Nucleus accumbens (tissue), 56 donors: ENCODE measurements around the gene OR51A7.
"Not testable (repeated sequence)": the region's sequence is repeated elsewhere in the genome, so short reads cannot be mapped to it uniquely, and the experiment has no call there.

ENCODE experiments used
- DNase-seq, 56 donors: peaks; one replicate each; lab custom pipeline; 2025; lab: John Stamatoyannopoulos, UW

Gene OR51A7, protein sequence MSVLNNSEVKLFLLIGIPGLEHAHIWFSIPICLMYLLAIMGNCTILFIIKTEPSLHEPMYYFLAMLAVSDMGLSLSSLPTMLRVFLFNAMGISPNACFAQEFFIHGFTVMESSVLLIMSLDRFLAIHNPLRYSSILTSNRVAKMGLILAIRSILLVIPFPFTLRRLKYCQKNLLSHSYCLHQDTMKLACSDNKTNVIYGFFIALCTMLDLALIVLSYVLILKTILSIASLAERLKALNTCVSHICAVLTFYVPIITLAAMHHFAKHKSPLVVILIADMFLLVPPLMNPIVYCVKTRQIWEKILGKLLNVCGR

DNA sequence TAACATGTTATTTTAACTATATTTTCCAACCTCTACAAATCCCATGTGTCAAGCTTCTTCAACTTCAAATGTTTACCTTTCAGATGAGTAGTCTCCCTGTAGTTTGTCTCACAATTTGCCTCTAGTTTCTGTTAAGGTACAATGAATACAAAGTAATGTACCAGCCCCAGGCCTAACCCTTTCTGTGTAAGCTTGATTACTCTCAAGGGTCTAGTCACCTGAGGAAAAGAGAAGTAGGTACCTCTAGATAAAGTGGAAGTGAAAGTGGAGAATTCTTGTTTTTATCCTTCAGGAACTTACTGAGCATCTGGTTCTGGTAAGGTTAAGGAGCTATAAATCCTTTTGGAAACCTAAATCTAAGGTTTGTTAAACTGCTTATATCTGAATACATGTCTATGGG, at the start of gene OR51A7:
OR51A7 (plus strand) TSS at position 300 of the 400 bp plus-strand sequence. CDS start 3,587 bp downstream, outside the sequence.
- DNase-seq, result no peak

DNA sequence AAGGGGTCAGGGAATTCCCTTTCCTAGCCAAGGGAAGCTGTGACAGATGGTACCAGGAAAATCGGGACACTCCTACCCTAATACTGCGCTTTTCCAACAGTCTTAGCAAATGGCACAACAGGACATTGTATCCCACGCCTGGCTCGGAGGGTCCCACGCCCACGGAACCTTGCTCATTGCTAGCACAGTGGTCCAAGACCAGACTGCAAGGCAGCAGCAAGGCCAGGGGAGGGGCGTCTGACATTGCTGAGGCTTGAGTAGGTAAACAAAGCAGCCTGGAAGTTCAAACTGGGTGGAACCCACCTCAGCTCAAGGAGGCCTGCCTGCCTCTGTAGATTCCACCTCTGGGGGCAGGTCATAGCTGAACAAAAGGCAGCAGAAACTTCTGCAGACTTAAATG, 49.3 kb upstream of the OR51A7 start:
- DNase-seq, result not testable (repeated sequence)

DNA sequence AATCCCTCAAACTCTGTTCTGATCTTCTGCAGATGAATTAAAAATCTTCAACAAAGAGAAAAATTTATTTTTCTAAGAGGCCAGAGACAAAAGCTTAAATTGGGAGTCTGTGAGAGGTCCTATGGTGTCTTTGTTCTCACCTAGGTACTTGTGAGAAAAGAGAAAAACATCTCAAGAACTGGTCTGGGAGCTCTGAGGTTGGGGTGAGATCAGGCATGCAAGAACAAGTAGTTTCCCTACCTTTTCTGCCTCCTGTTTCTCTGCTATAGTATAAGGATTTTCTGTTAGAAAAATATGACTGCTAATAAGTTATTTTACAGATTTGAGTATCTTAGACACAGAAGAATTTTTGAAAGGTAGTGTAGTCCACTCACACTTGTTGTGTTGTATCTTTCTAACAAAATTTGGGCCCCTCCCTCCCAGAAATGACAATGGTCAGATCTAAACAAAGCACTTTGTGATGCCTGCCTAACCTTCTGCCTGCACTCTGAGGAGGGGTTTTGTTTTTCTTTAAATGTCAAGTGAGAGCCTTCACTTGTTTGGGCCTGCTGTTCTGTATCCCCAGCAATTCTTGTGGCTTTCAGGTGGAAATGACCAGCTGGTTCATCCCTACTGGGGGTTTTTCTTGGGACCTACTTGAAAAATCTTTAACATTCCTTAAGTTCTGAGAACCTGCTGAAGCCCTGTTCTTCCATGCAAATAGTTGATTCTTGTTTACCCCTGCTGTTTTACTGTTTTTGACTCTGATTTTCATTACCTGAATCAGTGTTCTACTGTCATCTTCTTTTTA, 40.9 kb upstream of the OR51A7 start:
- no peak for DNase-seq

DNA sequence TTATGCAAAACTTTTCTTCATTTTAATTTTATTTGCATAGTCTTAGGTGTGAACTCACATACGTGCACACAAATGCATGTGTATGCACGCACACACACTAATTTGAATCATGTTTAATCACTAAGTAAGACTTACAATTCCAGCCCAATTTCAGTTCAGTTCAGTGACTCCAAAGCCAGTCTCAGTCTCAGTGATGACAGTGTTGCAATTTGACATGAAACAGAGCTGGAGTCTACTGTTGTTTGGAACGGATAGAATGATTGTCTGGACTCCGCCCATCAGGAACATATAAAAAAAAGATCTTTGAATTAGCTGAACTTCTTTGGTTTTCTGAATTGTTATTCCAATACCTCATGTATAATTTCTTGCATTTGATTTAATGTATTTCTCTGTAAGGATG, 39.7 kb upstream of the OR51A7 start:
- no peak for DNase-seq

DNA sequence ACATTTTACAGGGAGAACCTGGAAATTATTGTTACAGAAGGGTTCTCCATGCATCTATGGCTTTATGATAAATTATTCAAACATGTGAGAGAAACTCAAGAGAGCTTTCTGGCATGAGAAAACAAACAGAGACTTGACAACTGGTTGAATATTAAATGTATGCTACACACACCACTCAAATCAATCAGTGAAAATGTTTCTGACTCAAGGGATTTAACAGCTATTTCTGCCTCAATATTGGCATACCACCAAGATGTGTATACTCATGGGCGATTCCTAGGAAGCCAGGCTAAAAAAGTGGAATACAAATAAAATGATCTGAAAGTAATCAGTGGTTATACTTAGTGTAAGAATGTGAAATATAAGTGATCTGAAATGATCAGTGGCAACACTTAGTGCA, 37.7 kb upstream of the OR51A7 start:
- DNase-seq, result no peak

DNA sequence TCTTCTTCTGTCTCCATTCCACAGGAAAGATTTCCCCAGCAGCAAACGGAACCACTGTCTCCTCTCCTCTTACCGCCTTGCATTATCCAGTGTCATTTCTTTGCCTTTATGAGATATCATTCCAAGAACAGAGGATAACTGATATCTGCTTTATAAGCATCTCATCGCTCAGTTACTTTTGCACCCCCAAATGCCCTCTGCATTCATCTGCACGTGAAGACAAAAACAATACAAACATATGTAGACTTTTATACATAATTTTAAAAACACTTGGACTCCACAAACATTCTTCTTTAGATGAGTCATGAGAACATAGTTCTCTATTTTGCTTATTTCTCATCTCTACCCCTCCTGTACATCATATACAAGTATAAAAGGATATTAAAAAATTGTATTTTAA, 22.4 kb upstream of the OR51A7 start:
- no peak for DNase-seq

DNA sequence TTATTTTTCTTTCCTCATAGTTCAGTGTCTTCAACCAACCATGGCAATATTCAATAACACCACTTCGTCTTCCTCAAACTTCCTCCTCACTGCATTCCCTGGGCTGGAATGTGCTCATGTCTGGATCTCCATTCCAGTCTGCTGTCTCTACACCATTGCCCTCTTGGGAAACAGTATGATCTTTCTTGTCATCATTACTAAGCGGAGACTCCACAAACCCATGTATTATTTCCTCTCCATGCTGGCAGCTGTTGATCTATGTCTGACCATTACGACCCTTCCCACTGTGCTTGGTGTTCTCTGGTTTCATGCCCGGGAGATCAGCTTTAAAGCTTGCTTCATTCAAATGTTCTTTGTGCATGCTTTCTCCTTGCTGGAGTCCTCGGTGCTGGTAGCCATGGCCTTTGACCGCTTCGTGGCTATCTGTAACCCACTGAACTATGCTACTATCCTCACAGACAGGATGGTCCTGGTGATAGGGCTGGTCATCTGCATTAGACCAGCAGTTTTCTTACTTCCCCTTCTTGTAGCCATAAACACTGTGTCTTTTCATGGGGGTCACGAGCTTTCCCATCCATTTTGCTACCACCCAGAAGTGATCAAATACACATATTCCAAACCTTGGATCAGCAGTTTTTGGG, 21.6 kb upstream of the OR51A7 start, which contains the start of gene OR51T1:
OR51T1 (plus strand) TSS at position 41 of the 641 bp plus-strand sequence; CDS start at position 41, 0 bp downstream.
- no peak for DNase-seq

DNA sequence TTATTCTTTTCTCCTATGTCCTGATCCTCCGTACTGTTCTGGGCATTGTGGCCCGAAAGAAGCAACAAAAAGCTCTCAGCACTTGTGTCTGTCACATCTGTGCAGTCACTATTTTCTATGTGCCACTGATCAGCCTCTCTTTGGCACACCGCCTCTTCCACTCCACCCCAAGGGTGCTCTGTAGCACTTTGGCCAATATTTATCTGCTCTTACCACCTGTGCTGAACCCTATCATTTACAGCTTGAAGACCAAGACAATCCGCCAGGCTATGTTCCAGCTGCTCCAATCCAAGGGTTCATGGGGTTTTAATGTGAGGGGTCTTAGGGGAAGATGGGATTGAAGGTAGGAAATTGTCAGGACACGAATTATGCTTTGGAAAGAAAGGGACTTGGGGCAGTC, 21.0 kb upstream of the OR51A7 start:
- no peak for DNase-seq

DNA sequence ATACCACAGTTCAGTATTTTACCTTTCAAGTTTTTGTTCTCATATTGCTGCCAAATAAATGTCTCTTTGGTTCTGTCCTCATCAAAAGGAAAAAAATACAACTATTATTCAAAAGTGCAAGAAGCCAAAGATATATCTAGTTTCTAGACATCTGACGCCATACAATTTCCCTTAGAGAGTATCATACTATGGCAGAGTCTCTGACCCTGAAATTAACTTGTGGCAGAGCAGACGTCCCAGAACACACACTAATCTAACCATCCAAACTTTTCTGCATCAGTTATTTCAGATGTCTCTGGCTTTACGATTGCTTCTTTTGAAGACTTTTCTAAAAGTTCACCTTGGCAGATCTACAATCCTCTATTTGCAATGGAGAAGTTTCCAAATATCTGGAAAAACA, 19.2 kb upstream of the OR51A7 start:
- no peak for DNase-seq

DNA sequence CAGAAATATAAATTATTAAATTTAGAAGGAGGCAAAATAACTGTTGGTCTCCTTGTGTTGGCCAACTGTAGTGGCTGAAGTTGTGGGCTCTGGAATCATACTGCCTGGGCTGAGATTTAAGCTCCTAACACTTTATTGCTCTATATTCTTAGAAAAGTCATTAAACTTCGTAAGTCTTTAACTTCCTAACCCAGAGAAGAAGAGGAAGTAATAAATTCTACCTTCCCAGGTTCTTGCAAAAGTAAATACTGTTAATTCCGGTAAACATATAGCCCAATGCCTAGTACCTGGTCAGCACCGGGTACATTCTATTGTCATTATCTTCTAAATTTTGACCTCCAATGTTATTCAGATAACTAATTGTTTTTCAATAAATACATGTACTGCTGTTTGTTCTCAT, 17.4 kb upstream of the OR51A7 start:
- DNase-seq, result no peak

DNA sequence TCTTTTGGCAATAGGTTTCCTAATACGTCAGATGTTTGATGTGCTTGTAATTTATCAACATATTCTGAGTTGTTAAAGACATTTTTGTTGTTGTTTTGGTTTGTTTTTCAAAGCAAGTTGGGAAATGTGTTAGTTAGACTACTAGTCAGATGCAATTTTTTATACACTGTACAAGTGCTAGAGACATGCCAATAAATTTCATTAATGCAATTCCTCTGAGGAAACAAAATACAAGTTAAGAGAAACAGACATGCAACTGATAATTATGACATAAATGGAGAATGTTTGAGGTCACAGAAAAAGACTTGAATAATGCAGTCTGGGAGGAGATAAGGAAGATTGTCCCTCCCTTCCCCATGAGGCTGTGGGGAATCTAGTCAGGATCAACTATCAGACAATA, 16.0 kb upstream of the OR51A7 start:
- no peak for DNase-seq

DNA sequence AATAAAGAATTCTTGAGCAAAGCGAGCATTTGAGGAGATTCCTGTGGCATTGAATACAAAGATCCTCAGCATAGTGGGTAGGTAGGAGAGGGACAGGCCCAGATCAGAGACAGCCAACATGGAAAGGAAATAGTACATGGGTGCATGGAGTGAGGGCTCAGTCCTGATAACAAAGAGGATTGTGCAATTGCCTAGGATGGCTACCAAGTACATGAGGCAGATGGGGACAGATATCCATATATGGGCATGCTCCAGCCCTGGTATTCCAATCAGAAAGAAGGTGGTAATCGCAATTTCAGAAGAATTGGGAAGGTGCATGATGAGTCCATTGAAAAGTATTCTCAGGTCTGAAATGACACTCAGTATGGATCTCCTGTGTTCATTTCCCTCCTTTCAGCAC, 13.3 kb upstream of the OR51A7 start:
- DNase-seq, result no peak

DNA sequence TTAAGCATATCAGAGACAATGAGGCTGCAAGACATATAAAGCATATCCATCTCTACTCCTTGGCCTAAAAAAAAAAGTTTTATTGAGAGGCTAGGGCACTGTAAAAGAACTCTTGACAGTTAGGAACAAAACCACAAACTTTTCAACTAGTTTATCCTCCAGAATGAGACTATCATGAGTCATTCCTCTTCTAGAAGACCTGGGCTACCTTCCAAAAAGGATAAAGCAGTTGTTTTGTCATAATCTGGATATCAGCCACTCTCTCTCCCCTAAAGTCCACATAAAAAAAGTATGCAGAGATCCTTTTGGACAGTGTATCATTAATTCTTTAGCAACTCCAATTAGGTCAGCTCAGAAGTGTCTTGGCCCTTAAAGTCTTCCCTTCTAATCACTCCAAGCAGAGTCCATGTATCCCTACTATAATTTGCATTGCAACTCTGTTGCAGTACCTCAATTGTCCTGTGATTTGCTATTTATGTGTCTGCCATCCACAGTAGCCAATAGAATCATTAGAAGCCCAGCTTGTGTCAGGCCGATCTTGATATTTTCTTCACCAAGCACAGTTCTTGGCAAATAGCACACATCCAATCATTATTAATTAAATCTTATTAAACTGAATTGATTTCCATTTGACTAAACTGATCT, 11.5 kb upstream of the OR51A7 start:
- no peak for DNase-seq

DNA sequence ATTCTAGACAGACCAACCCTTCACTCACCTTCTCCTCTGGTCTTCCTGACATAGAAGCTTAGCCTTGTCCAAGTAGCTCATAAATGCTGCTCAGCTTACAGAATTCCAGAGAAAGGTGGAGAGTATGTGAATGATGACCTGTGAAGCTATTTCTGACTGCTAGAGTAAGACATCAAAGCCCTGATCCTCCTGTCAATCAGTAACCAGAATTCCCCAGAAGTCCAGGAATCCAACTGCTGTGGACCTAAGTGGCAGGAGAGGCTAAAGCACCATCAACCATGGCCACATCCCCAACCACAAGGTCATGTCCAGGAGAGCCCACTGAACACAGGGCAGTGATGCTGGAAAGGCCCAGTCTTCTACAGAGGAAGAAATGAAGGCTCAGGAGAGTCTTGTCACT, 13.0 kb downstream of the OR51A7 start:
- DNase-seq, result no peak

DNA sequence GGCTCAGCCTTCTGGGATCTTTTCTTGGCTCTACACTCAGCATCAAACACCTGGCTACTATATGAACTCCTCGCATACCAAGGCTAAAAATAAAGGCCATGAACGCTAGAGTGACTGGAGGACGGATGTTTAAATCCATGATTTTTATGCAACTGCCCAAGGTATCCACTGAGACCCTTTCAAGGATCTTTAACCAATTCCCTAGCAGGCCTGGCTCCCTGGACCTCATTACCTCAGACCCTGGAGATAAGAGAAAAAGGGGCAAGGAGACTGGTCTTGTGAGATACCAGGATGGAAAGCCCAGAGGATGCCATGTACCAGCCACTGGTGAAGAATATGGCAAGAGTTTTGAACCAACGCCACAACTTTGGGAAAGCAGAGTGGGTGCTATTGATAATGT, 15.7 kb downstream of the OR51A7 start, which contains the start of gene OR51G2:
OR51G2 (minus strand) TSS at position 101 of the 400 bp plus-strand sequence. CDS start 3,687 bp downstream, outside the sequence.
- DNase-seq, result no peak

DNA sequence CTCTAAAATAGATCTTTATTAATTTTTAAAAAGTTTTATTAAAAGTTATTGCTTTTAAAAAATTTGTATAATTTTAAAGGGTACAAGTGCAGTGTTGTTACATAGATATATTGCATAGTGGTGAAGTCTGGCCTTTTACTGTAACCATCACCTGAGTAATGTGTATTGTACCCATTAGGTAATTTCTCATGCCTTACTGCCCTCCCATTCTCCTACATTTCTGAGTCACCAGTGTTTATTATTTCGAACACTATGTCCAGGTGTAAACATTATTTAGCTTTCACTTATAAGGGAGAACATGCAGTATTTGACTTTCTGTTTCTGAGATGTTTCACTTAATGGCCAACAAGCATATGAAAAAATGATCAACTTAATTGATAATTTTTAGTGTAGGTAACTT, 18.2 kb downstream of the OR51A7 start:
- DNase-seq, result no peak

DNA sequence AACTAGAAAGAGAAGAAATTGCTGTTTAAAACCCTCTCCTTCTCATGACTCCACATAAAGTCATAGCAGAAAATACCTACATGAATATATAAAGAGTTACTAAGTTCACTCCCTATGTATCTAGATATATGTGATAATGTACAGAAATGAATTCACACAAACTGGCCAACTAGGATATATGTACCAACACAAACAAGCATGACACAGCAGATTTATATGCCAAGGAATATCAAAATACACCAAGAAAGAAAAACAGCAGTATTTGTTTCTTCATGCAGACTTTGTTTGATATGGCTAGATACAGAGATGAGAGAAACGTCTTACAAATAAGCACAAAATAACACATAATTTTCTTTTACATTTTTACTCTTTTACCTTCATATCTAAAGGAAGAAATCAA, 18.7 kb downstream of the OR51A7 start:
- DNase-seq, result no peak

DNA sequence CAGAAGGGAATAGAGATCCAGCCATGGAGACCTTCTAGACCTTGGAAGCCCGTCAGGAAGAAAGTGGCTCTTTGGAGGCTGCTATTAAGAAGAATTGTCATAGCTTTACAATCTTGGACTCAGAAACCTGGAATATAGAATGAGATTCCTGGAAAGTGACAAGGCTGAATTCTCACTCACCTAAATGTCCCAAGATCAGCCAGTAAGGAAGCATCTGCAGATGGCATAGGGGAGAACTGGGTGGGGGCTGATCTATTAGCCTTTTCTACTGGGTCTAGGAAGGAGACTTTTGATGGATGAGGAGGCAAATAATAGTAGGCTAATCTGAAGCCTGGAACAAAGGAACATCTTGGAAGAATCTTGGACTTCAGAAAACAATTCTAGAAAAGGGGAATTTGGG, 20.7 kb downstream of the OR51A7 start, which contains the start of gene OR51G1:
OR51G1 (minus strand) TSS at position 101 of the 400 bp plus-strand sequence; CDS start at position 101, 0 bp downstream.
- DNase-seq, result no peak

DNA sequence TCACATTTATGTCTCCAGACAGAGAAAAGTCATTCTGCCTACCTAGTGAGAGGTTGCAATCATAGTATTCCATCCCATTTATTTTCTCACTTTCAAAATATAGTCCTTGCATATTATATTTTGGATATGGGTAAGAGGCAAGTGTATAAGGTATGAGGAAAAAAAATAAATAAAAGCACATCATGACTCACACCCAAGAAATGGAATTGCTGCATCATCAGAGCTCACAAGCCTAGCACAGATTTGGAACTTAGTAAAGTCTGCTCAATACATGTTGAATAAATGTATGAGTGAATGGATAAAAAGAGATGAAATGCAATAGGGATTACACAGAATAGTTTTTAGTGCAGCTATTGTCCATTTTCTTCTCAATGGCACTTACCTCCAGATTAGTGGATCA, 23.0 kb downstream of the OR51A7 start:
- no peak for DNase-seq

DNA sequence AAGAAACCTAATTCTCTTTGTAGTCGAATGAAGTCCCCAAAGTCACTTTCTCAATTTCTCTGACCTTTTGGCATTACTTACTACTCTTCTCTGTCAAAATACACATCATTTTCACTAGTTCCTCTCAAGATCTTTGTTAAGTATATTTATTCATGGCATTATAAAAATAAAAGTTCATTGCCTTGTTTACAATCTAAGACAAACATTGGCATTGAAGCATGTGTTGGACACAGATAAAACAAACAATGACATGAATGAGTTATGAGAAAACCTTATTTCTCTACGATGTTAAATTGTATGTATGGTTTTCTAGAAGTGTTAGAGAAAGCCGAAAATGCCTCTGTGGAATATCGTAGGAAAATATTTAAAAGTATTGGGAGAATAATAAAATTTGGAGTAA, 29.2 kb downstream of the OR51A7 start:
- no peak for DNase-seq

DNA sequence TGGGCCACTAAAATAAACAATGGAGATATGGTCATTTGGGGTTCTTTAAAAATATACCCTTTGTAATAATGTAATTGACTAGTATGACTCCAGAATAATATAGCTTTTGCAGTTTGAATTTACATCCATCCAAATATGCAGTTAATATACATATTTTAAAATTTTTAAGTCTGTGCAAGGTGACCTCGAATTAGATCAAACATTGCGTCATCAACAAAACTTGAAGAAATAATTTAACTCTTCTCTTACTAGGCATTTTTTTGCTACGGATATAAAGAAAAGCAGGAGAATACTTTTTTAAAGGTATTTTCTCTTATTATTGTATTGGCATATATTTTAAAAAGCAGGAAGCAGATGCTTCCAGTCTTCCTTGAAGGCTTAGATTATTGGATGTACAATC, 33.2 kb downstream of the OR51A7 start:
- DNase-seq, result no peak
